ENCODE measurements around the gene LIX1L.

LIX1L gene

DNA sequence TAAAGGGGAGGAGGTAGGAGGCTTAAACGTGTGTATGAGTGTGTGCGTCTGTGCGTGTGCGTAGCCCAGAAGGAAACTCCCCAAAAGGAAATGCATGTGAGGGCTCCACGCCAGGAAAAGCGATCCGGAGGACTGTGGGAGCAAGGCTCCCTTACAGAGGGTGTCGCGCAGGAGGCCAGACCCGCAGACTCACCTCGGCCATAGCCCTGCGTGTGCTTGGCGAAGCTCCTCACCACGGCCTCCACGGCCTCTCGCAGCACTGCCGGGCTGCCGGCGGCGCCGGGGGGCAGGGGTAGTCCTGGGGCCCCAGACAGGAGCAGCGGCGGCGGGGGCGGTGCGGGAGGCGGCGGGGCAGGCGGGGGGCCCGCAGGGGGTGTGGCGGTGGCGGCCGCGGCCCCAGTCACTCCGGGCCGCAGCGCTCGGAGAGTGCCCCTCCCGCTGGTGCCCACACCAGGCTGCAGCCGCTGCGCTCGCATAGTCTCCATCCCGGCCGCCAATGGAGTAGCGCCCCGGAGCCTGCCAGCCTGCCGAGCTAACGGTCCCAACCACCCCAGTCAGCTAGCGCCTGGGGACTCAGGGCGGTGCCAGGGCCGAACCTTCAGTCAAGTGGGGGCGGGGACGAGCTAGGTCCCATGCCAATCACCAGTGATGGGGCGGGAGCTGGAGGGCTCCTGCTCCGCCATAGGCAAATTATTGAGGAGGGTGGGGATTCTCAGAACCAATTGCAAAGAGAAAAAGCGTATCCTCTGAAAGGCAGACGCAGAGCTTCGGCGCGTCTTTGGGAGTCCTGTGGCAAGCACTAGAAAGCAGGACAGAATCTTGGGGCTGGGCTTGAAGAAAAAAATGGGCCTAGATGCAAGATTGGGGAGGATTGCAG lies at the start of gene LIX1L:
Gene LIX1L, minus strand, starts transcription at position 575 of the 877 bp plus-strand sequence. Its CDS starts 90 bp downstream, at position 485.
- DNase-seq (ENCODE audit: low read depth): peak; percentile 81

DNA sequence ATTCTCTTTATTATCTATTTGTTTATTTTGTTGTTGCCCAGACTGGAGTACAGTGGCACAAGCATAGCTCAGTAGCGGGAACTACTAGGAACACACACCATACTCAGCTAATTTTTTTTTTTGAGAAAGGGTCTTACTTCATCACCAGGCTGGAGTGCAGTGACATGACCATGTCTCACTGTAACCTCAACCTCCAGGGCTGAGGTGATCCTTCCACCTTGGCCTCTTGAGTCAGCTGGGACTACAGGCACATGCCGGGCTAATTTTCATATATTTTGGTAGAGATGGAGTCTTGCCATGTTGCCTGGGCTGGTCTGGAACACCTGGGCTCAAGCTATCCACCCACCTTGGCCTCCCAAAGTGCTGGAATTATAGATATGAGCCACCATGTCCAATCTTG lies 43.9 kb upstream of the LIX1L start:
- no peak for DNase-seq (ENCODE audit: low read depth)

- no peak for DNase-seq (ENCODE audit: low read depth)
Observed at GRCh38 chr1:145999321-146000024, 41.7 kb upstream of the LIX1L start.

GRCh38 chr1:145997718-145998023 lies 39.9 kb upstream of the LIX1L start:
- no peak for DNase-seq (ENCODE audit: low read depth)

GRCh38 chr1:145997016-145997717 lies 39.4 kb upstream of the LIX1L start:
- no peak for DNase-seq (ENCODE audit: low read depth)

GRCh38 chr1:145996433-145997015 lies 38.7 kb upstream of the LIX1L start, which contains the start of gene TXNIP:
TXNIP (minus strand) TSS chr1:145996579; CDS start chr1:145996266, 313 bp downstream.
- peak; percentile 86 for DNase-seq (ENCODE audit: low read depth)

DNA sequence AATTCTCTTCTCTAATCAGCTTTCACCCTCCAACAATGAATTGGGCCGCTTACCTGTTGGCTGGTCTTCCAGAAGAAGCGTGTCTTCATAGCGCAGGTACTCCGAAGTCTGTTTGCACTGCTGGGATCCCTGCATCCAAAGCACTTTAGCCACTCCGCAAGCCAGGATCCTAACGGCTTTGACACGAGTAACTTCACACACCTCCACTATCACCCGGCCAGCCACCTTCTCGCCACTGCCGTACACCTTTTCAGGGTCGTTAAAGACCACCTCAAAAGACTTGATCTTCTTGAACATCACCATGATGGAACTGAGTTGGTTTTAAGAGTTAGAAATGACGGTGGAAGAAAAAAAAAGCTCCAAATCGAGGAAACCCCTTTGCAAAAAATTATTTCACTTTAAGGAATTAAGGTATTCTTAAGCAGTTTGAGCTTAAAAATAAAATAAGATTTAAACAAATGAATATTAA lies 38.2 kb upstream of the LIX1L start:
- DNase-seq (ENCODE audit: low read depth): no peak

- no peak for DNase-seq (ENCODE audit: low read depth)
Observed at GRCh38 chr1:145995148-145995881, 37.5 kb upstream of the LIX1L start.

- no peak for DNase-seq (ENCODE audit: low read depth)
Observed at GRCh38 chr1:145994391-145995120, 36.7 kb upstream of the LIX1L start.

GRCh38 chr1:145993618-145994390 lies 36.0 kb upstream of the LIX1L start:
- DNase-seq (ENCODE audit: low read depth): no peak

DNA sequence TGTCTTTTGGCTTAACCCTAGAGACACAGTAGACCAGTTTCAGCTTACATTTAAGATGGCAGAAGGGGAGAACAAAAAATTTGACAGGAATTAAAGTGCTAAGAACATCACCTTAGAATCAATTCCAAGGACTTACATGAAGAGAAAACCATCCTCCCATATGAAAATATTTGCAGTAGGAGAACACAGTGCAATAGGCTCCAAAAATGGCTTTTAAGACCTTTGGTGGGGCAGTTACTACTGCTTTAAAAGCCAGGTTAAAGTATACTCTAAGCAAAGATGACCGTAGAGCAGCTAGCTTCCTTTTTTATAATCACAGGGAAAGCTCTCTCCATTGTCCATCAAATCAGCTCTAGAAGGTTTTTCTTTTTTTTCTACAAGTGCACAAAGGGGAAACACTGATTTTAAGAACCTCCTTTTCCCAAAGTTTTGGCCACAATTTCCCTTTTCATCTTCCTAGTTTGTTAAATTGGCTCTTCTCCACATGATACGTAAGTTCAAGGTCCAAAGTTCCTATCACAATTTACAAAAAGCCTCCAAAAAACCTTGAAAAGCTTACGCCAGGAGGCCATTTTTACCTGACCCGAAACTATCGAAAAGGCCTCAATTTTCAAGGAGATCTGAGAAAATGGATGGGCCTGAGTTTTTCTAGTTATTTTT lies 35.3 kb upstream of the LIX1L start:
- DNase-seq (ENCODE audit: low read depth): no peak

GRCh38 chr1:145992502-145992936 lies 34.7 kb upstream of the LIX1L start:
- no peak for DNase-seq (ENCODE audit: low read depth)

- DNase-seq (ENCODE audit: low read depth): no peak
Observed at GRCh38 chr1:145991735-145992412, 34.1 kb upstream of the LIX1L start.

GRCh38 chr1:145990249-145990855 lies 32.5 kb upstream of the LIX1L start:
- no peak for DNase-seq (ENCODE audit: low read depth)

DNA sequence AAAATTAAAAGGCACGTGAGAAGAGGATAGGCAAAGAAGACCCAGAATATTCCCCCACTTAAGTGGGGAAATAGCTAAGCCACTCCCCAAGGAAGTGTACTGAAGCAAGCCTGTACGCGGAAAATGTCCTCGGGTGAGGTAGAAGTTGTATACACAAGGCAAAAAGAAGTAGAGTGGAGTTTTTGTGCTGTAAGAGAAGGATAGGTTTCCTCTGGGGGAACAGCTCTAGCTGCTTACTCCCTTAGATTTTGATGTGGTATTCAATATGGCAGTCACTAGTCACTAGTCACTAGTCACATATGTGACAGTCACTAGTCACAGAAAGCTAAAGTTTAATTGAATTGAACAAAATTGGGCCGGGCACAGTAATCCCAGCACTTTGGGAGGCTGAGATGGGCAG lies 31.0 kb upstream of the LIX1L start:
- no peak for DNase-seq (ENCODE audit: low read depth)

DNA sequence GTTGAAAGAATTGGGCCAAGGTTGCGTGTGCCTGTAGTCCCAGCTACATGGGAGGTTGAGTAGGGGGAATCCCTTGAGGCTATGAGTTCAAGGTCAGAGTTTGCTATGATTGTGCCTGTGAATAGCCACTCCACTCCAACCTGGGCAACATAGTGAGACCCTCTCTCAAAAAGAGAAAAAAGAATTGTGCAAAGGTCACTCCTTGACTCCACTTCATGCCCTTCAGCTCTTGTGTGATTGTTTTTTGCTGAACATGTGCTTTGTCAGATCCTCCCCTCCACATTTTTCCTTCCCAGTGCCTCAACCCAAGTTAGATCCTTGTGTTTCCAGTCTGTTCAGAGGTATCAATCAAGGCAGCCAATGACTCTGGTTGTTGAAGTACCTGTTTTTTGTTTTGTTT lies 30.1 kb upstream of the LIX1L start:
- DNase-seq (ENCODE audit: low read depth): no peak

- no peak for DNase-seq (ENCODE audit: low read depth)
Observed at GRCh38 chr1:145986551-145986950, 28.7 kb upstream of the LIX1L start.

Measured in stimulated activated CD8-positive, alpha-beta memory T cell treated with anti-CD3 and anti-CD28 coated beads, Interleukin-15, amount 100 ng/mL, for 24 hours (primary cell).